Iris pigment epithelial cell (primary cell): ENCODE measurements around the gene DDX56.
A peak's percentile ranks its signal among the peaks of the same experiment; 100 is the strongest.
"Not testable (repeated sequence)": the region's sequence is repeated elsewhere in the genome, so short reads cannot be mapped to it uniquely, and the experiment has no call there.

Experiments
- DNase-seq: peaks from one replicate; pipeline ENCODE4 v3.0.0-alpha.2; 2011; ENCODE audit warnings: low read depth

The DDX56 gene

GRCh38 chr7:44573464-44574286, at the start of gene DDX56:
TSS of gene DDX56 (minus strand) at chr7:44573908. CDS start at chr7:44573895, 13 bp downstream.
- peak; percentile 93 for DNase-seq

GRCh38 chr7:44622342-44623151, 48.8 kb upstream of the DDX56 start:
- DNase-seq, result peak; percentile 60

GRCh38 chr7:44621750-44622103, 48.0 kb upstream of the DDX56 start:
- DNase-seq, result no peak

- peak; percentile 60 for DNase-seq
These were observed 47.5 kb upstream of the DDX56 start for GRCh38 chr7:44621034-44621749.

- peak; percentile 19 for DNase-seq
These were observed 45.0 kb upstream of the DDX56 start for GRCh38 chr7:44618753-44619152.

GRCh38 chr7:44618045-44618444, 44.3 kb upstream of the DDX56 start:
- no peak for DNase-seq

- DNase-seq, result peak; percentile 74
These were observed 43.6 kb upstream of the DDX56 start for GRCh38 chr7:44617225-44617890.

- DNase-seq, result no peak
These were observed 42.8 kb upstream of the DDX56 start for GRCh38 chr7:44616545-44616944.

GRCh38 chr7:44615793-44616192, 42.1 kb upstream of the DDX56 start:
- no peak for DNase-seq

GRCh38 chr7:44615149-44615611, 41.5 kb upstream of the DDX56 start:
- peak; percentile 42 for DNase-seq

- no peak for DNase-seq
These were observed 36.1 kb upstream of the DDX56 start for GRCh38 chr7:44609829-44610228.

- peak; percentile 3 for DNase-seq
These were observed 35.4 kb upstream of the DDX56 start for GRCh38 chr7:44608916-44609648.

- no peak for DNase-seq
These were observed 33.7 kb upstream of the DDX56 start for GRCh38 chr7:44607141-44608068.

- peak; percentile 99 for DNase-seq
These were observed 32.8 kb upstream of the DDX56 start, which contains the start of gene OGDH for GRCh38 chr7:44606341-44607140. TSS of gene OGDH (plus strand) at chr7:44606627. CDS start at chr7:44624344, 17,717 bp downstream.

GRCh38 chr7:44604941-44605340, 31.2 kb upstream of the DDX56 start:
- DNase-seq, result no peak

- DNase-seq, result no peak
These were observed 29.5 kb upstream of the DDX56 start for GRCh38 chr7:44603193-44603592.

- DNase-seq, result no peak
These were observed 28.8 kb upstream of the DDX56 start for GRCh38 chr7:44602576-44602910.

- DNase-seq, result no peak
These were observed 25.5 kb upstream of the DDX56 start for GRCh38 chr7:44599222-44599621.

- not testable (repeated sequence) for DNase-seq
These were observed 23.5 kb upstream of the DDX56 start for GRCh38 chr7:44597181-44597580.
